Stimulated activated CD4-positive, alpha-beta T cell treated with anti-CD3 and anti-CD28 coated beads, Interleukin-1b, Interleukin-23, amount 100 ng/mL, for 1 hour (primary cell): ENCODE measurements around the gene C9orf43.

Experiments
- DNase-seq, 2 donors: peaks; one replicate each; pipeline ENCODE4 v3.0.0-alpha.2; 2020; ENCODE audit warnings: low read depth in 2 of 2

The C9orf43 gene

DNA sequence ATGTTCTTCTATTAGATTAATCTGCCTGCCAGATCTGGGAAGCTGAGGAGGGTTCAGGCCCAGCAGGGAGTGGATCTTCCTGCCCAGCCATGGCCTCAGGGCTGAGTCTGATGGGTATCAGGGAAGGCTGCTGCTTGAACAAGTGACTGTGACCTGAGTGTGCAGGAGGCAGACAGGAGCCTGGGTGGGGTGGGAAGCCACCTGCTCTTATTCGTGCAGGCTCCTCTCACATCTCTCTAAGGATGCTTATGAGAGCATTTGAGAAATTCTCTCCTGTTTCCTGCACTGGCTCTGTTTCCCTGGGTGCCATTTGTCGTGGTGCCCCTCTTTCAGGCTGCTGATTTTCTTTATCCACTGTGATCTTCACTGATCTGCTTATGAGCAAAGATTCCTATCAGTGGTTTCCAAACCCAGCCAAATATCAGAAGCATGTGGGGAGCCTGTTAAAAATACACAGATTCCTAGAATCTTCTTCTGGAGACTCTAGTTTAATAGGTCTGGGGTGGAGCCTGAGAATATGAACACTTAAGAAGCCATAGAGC lies 55.1 kb downstream of the C9orf43 start:
- no peak for DNase-seq

GRCh38 chr9:113467183-113467582 lies 56.6 kb downstream of the C9orf43 start:
- DNase-seq: no peak

GRCh38 chr9:113468716-113469448 lies 58.3 kb downstream of the C9orf43 start:
- DNase-seq: no peak

DNA sequence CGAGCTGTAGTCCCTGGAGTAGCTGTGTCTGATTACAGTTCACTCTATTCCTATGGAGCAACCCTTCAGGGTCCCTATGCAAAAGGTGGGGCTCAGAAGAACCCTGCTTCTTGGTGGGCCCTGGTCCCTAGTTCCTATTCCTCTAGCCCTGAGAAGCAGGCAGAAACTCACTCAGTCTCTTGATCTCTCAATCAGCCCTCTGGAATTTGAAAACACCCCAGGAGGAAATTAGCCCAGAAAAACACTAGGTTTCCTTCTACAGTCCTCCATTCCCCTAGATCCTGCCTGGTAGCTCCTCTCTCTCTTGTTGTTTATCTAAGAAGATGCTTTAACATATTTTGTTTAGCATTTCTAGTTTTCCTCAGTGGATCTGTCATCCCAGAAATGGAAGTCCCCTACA lies 60.6 kb downstream of the C9orf43 start:
- DNase-seq: no peak

- DNase-seq: no peak
These were observed 61.0 kb downstream of the C9orf43 start for GRCh38 chr9:113471566-113471965.

DNA sequence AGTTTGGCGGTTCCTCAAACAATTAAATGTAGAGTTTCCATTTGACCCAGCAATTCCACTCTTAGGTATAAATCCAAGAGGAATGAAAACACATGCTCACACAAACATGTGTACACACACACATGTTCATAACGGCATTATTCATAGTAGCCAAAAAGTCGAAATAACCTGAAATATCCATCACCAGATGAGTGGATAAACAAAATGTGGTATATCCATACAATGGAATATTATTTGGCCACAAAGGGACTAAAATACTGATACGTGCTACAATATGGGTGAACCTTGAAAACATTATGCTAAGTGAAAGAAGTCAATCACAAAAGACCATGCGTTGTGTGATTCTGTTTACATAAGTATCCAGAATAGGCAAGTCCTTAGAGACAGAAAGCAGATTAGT lies 61.7 kb downstream of the C9orf43 start:
- no peak for DNase-seq

GRCh38 chr9:113474360-113475028 lies 63.9 kb downstream of the C9orf43 start:
- DNase-seq: no peak

DNA sequence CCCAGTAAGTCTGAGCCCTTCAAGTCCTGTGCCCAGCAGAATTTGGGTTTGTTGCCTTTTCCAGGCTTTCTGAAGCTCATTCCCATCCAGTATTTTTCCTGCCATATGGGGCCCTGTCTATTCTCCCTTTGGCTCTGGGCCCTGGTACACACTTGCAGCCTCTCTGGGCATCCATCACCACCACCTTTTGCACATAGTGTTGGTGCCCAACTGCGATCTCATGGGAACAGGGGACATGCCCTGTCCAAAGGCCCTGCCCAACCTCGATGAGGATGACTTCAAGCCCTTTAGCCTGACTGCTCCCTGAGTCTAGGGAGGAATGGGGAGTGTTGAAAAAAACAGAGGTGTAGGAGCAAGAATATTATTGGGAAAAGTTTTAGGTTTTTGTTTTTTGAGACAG lies 64.5 kb downstream of the C9orf43 start:
- DNase-seq: no peak

DNA sequence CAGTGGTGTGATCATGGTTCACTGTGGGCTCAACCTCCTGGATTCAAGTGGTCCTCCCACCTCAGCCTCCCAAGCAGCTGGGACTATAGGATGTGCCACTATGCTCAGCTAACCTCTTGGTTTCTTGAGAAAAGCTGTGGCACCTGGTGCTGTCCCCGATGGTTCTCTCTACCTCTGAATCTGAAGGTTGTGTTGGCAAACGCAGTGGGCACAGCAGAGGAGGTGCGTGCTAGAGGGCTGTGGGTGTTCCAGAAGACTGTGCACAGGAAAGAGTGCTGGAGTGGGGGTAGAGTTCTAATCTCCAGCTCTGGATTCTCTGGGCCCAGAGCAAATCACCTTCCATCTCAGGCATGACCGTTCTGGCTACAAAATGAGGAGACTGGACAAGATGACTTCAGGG lies 65.4 kb downstream of the C9orf43 start:
- no peak for DNase-seq

DNA sequence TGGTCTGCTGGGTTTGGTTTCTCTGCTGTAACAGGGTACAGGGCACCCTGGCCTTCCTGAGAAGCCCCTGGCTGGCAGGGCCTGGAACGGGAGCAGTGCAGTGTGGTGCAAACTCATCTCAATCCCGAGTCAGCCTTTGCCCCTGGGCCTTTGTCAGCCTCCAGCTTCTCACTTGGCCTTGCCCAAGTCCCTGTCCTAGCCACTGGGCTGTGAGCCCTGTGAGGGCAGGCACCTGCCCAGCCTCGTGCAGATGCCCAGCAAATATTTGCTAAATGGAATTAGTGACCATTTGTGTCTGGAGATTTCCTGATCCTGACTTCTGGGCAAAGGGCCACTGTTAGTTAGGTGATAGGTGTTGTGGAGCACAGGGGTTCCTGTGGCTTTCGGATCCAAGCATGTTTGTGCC lies 66.0 kb downstream of the C9orf43 start:
- DNase-seq: no peak

- no peak for DNase-seq
These were observed 66.5 kb downstream of the C9orf43 start for GRCh38 chr9:113477058-113477457.

DNA sequence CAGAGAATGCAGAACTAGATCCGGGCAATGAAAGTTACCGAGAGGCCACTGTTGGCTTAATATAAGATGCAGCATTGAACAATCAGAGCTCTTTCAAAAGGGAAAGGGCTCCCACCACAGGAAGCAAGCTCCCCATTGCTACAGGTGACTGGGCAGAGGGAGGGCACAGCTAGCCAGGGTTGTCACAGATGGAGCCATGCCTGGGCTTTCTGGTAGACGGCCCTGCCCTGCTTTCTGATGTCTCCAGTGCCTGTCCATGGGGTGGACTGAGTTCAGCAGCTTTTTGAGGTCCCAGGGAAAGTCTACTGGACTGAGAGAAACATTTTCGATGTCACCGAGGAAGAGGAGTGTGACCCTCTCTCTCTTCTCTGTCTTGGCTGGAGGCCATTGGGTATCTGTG lies 67.1 kb downstream of the C9orf43 start:
- DNase-seq: no peak

DNA sequence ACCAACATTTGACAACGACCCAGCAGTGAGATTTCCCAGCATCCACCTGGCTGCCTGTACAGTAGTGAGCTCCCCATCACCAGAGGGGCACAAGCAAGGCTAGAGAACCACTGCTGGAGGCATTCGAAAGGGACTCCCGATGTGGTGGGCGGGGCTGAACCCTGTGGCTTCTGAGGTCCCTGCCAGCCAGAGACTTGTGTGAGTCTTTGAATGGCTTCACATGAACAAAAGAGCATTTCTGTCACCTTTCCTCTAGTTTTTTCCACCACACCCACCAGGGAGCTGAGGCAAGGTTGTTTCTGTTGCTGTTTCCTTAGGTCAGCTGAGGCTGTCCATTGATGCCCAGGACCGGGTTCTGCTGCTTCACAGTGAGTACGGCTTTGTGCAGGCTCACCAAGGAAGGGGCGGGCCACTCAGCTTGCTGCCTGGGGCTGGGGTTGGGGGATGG lies 68.7 kb downstream of the C9orf43 start:
- DNase-seq: no peak
